Activated CD8-positive, alpha-beta memory T cell treated with anti-CD3 and anti-CD28 coated beads, Interleukin-2, amount 50 U/mL, for 48 hours (primary cell): Measurements from ENCODE around the gene MMRN1.

ENCODE experiments used
- DNase-seq: peaks from one replicate; pipeline ENCODE4 v3.0.0-alpha.2; 2020

MMRN1 gene

GRCh38 chr4:89997171-89997704 lies 102.6 kb downstream of the MMRN1 start:
- DNase-seq = no peak

GRCh38 chr4:89998469-89999011 lies 103.9 kb downstream of the MMRN1 start:
- no peak for DNase-seq

DNA sequence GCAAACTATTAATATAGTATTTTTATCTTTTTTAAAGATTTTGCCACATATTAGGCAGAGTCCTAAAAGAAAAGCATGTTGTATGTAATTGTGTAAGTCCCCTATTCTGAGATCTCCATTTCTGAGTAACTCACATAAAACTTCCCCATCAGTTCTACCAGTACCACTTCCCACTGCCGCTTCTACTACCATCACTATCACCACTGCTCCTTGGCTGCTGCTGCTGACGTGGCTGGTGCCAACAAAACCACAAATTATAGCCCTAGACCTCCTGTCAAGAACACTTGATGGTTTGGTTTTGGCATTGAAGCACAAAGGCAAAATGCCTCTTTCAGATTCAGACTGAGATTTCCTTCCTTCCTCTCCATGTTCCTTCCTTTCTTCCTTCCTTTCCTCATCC lies 106.4 kb downstream of the MMRN1 start:
- no peak for DNase-seq

- no peak for DNase-seq
These were observed 107.9 kb downstream of the MMRN1 start for GRCh38 chr4:90002441-90003062.
